NCI-H2081 (cell line): ENCODE data around the gene MLLT11.
"Not testable (repeated sequence)": the region's sequence is repeated elsewhere in the genome, so short reads cannot be mapped to it uniquely, and the experiment has no call there.

Source experiments
- DNase-seq, 2 experiments: peaks; one replicate each; lab custom pipeline; 2025; lab: John Stamatoyannopoulos, UW

The MLLT11 gene

DNA sequence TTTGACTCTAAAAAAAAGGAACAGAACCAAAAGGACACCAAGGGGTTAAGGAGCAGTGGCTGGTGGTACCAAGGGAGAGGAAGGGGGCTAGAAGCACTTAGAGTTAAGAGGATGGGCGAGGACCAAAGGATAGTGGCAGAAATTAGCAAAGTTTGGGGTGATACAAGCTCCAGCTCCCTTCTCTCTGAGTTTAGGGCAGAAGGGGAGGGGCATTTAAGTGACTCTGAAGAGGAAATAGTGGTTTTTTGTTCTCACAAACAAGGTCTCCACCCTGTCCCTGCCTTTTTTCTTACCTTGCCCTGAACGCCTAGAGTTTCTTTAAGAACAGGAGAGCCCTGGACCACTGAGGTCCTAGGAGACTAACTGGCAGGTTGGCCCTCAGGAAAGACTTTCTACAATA, 4.0 kb upstream of the MLLT11 start:
- no peak for DNase-seq

DNA sequence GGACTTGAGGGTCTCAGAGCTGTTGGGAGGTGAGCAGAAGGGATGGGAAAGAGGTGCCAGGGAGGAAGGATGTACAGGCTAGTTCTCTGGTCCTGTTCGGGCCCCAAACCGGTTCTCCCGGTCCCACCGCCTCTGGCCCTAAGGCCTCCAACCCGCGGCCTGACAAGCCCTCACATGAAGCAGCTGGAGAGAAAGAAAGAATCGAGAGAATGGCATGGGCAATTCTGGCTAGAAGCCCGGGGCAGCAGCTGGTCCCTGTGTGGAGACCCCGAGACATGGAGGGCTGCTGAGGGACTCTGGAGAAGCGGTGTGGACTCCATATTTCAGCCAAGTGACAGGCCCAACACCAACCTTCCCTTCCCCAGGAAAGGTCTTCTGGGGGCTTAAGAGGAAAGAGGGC, 1.5 kb upstream of the MLLT11 start:
- DNase-seq, result peak; percentile 55 to 63

DNA sequence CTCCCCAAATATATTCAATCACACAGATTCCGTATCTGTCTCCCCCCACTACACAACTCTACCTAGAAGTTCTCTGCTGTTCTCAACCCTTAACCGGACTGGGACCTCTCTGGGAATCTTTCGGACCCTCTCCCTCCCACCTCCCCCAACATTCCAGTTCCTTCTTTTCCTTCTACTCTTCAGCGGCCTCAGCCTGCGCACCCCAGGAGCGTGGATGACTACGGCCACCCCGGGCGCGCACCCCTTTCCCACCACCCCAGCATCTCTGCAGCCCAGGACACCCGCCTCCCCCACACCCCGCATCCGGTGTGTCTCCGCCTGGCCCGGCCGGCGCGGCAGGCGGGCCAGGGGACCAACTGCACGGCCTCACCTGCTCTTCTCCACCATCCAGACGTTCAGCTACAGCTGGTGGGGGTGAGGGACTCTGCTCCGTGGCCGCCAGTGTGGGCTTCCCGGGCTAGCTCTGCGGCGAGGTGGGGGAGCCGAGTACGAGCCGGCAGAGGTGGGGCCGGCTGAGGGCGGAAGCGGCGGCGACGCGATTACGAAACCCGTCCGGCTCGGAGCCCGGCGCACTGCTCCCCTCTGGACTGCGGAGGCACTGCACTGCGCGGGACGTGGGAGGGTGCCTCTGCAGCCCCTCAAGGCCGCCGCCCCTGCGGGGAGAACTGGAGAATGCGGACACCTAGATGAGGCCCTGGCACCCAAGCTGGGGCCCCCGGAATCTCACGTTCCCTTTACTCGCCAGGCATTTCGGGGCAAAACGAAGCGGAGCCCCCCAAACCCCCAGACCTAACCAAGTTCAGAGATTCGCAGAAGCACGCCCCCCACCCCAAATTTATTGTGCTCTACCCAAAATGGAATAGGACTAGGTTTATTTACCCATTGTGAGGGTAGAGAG, 839 bp upstream of the MLLT11 start, which contains the start of gene CDC42SE1:
TSS of gene CDC42SE1 (minus strand) at position 514 of the 898 bp plus-strand sequence. CDS start 3,892 bp downstream, outside the sequence.
- DNase-seq, result peak; percentile 92 to 93

DNA sequence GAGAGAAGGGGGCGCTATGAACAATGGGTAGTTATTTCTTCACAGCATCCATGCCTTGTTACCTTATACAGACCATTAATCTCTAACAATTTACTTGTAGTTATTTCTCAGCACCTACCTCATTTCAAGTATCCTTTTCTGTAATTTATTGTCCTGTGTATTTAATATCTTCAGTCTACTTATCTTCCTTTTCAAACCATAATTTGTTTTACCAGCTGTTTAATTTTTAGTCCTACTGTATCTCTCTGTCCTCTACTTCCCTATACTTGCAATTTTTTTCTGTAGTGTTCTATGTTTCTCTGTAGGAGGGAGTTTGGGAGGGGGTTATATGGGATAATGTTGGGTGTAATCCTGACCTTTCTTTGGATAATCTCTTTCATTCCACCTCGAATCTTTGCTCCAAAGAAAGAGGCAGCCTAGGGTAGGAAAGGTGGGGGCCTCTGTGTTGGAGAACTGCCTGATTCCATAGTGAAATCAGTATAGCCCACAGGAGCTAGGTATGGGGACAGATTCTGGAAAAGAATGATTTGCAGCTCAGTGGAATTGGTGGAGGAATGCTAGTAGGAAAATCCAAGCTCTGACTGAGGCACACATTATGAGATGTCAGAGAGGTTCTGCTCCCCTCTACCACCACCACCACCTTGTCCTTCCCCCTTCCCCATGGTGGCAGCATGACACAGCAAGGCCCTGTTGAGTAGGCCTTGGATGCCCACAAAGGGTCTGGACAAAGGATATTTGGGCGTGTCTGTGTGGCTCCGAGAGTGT, 642 bp downstream of the MLLT11 start:
- peak; percentile 56 to 76 for DNase-seq

DNA sequence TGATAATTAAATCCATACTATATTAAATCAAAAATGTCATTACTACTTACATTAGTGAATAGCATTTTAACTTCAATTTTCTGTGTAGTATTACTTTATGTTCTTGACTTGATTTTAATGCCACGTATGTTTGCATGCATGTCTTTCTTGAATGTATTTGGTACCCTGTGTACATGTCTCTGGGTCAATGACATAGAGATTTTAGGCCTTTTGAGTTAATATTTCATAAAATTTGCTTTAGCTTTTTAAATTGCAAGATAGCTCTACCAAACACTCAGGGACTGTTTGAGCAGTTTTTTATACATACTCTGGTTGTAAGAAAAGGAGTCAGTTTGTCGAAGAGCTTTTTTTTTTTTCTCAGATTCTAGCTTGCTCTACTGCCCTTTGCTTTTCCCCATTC, 1.5 kb downstream of the MLLT11 start:
- no peak for DNase-seq

- no peak for DNase-seq
These were observed 2.7 kb downstream of the MLLT11 start for GRCh38 chr1:151062741-151063371.

GRCh38 chr1:151065089-151065645, 5.0 kb downstream of the MLLT11 start:
- DNase-seq, result no peak

DNA sequence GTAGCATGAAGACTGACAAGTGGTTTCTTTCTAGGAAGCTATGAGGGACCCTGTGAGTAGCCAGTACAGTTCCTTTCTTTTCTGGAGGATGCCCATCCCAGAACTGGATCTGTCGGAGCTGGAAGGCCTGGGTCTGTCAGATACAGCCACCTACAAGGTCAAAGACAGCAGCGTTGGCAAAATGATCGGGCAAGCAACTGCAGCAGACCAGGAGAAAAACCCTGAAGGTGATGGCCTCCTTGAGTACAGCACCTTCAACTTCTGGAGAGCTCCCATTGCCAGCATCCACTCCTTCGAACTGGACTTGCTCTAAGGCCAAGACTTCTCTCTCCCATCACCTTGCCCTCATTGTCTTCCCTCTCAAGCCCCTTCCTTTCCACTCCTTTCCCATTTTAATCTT, 7.0 kb downstream of the MLLT11 start:
- DNase-seq, result no peak

GRCh38 chr1:151069103-151069486, 8.9 kb downstream of the MLLT11 start:
- DNase-seq, result no peak

- peak; percentile 93 to 96 for DNase-seq
These were observed 10.5 kb downstream of the MLLT11 start, which contains the start of gene GABPB2 for GRCh38 chr1:151070474-151071276. Gene GABPB2, plus strand, starts transcription at chr1:151070761. Its CDS starts 17,429 bp downstream, at chr1:151088190.

GRCh38 chr1:151072224-151072623, 12.0 kb downstream of the MLLT11 start:
- no peak for DNase-seq

DNA sequence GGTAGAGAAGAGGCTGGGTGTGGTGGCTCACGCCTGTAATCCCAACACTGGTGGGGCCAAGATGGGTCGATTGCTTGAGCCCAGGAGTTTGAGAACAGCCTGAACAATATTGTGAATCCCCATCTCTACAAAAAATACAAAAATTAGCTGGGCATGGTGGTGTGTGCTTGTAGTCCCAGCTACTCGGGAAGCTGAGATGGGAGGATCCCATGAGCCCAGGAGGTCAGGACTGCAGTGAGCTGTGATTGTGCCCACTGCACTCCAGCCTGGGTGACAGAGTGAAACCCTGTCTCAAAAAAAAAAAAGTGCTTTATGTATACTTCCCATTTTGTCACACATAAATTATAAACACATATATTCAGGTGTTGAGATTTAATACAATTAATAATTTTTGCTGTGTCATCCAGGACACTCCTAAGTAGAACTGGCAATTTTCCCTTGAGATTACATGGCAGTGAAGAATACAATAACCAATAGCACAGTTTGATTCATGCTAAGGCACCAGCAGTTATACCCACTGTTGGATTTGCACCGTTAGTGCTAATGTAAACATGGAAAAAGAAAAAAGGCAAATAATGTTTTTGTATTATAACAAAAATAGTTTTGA, 25.9 kb downstream of the MLLT11 start:
- peak in 1 of 2 experiments; percentile 19 for DNase-seq

DNA sequence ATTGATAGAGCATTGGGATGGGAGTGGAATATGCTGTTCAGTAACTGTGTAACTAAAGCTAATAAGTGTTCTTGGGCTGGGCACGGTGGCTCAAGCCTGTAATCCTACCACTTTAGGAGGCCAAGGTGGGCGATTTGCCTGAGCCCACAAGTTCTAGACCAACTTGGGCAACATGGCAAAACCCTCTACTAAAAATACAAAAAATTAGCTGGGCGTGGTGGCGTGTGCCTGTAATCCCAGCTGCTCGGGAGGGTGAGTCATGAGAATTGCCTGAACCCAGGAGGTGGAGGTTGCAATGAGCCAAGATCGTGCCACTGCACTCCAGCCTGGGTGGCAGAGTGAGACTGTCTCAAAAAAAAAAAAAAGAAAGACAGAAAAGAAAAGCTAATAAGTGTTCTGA, 37.2 kb downstream of the MLLT11 start:
- DNase-seq, result not testable (repeated sequence)

GRCh38 chr1:151098126-151098525, 37.9 kb downstream of the MLLT11 start:
- no peak for DNase-seq

- DNase-seq, result no peak
These were observed 44.4 kb downstream of the MLLT11 start for GRCh38 chr1:151104630-151105029.

- no peak for DNase-seq
These were observed 46.7 kb downstream of the MLLT11 start for GRCh38 chr1:151106894-151107293.

- DNase-seq, result no peak
These were observed 48.1 kb downstream of the MLLT11 start for GRCh38 chr1:151108331-151108730.

DNA sequence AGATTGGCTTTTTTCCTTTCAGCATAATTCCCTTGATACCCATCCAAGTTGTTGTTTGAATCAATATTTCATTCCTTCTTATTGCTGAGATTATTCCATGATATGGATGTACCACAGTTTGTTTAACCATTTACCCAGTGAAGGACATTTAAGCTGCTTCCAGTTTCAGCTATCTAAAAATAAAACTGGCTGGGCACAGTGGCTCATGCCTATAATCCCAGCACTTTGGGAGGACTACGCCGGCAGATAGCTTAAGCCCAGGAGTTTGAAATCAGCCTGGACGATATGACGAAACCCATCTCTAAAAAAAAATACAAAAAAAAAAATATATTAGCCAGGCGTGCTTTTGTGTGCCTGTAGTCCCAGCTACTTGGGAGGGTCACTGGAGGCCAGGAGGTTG, 53.7 kb downstream of the MLLT11 start:
- DNase-seq, result no peak
